ENCODE results near the gene NAA80. TPM values are rescaled to one million over a fixed set of nuclear protein-coding genes. Genes with fewer than 3 reads are reported as not detected.

The NAA80 gene
- polyA plus RNA-seq, 2 of the 4 experiments (the other 2 are of a cell fraction): 3.1 to 5.3 TPM

GRCh38 chr3:50271314-50271936 is 27.8 kb downstream of the NAA80 start:
- no peak for DNase-seq (ENCODE audit: low read depth in 1 of 2, low spot score in 1 of 2)
- WGBS (ENCODE audit: missing lambda C conversion rate): 79% methylated on average over 6 of the region's 10 CpGs
- ATAC-seq: no peak
- CTCF ChIA-PET: interaction anchor here (0.9 to 8.0 kb wide), 10 partner anchors 10 to 101 kb away, joined by 3 to 67 read pairs (median 3); no protein-coding TSS in a partner anchor
- H3K27ac ChIP-seq: peak overlapping the region in 1 of 2 experiments; percentile 94; a peak in 1 of 6 replicates
- peaks cover 55% of the 10 kb centered on the region for H3K4me1 ChIP-seq
- FAIRE-seq: no peak
- POLR2A ChIA-PET: interaction anchor here (0.6 to 2.5 kb wide), 2 partner anchors 8 to 12 kb away, joined by 4 to 10 read pairs; no protein-coding TSS in a partner anchor
- TF ChIP-seq JUNB (IDR thresholded peaks at IDR 0.05) (no peak), ZSCAN20 (CRISPR knock-in tag; IDR thresholded peaks at IDR 0.05) (no peak), PHF8 (IDR thresholded peaks at IDR 0.05; ENCODE audit: borderline replicate concordance, low read depth) (no peak), GATA3 (IDR thresholded peaks at IDR 0.05; ENCODE audit: borderline replicate concordance) (no peak), RCOR1 (IDR thresholded peaks at IDR 0.05; ENCODE audit: low read depth, low read length) (no peak), CHD4 (IDR thresholded peaks at IDR 0.05; ENCODE audit: borderline replicate concordance) (no peak), FOSB (CRISPR knock-in tag; IDR thresholded peaks at IDR 0.05) (no peak), HOXA7 (CRISPR knock-in tag; IDR thresholded peaks at IDR 0.05) (no peak), EHMT2 (IDR thresholded peaks at IDR 0.05; ENCODE audit: low read depth) (no peak), ELK1 (IDR thresholded peaks at IDR 0.05; ENCODE audit: low read depth, low read length) (no peak)
- TF ChIP-seq, protein P1, sequence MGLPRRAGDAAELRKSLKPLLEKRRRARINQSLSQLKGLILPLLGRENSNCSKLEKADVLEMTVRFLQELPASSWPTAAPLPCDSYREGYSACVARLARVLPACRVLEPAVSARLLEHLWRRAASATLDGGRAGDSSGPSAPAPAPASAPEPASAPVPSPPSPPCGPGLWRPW (IDR thresholded peaks at IDR 0.05): no peak
- H3K4me3 ChIP-seq: no peak overlapping the region
- H3K4me2 ChIP-seq: no peak overlapping the region; the same call in 2 of the 3 replicates
- H3K9me3 ChIP-seq: no peaks in the 10 kb centered on the region

GRCh38 chr3:50270422-50271224 is 28.6 kb downstream of the NAA80 start:
- TF ChIP-seq KDM1A (IDR thresholded peaks at IDR 0.05; ENCODE audit: low read depth): no peak
- TF ChIP-seq CHD4 (IDR thresholded peaks at IDR 0.05; ENCODE audit: borderline replicate concordance): no peak
- no peak for TF ChIP-seq HOXA7 (CRISPR knock-in tag; IDR thresholded peaks at IDR 0.05)
- no peak for TF ChIP-seq RARB (CRISPR knock-in tag; IDR thresholded peaks at IDR 0.05)
- no peak for TF ChIP-seq NFE2L2 (conservative IDR thresholded peaks at IDR 0.05; ENCODE audit: low read length)
- TF ChIP-seq ESRRA (IDR thresholded peaks at IDR 0.05; ENCODE audit: borderline replicate concordance, low read length): no peak
- TF ChIP-seq ZC3H11A (IDR thresholded peaks at IDR 0.05): no peak
- TF ChIP-seq JUN (IDR thresholded peaks at IDR 0.05): no peak
- no peak for TF ChIP-seq TP53 (CRISPR knock-in tag; IDR thresholded peaks at IDR 0.05)
- WGBS (ENCODE audit: missing lambda C conversion rate): 94% methylated on average over 10 of the region's 19 CpGs
- Histone ChIP-seq H3K27ac (peak overlapping the region; percentile 79 to 94), H3K4me1 (peaks cover 63% of the 10 kb centered on the region), H3K4me3 (no peak overlapping the region), H3K9me3 (no peaks in the 10 kb centered on the region), H3K4me2 (peak overlapping the region; percentile 98)
- no peak for FAIRE-seq
- CTCF ChIA-PET: interaction anchor here (1.2 to 8.0 kb wide), 6 partner anchors 9 to 150 kb away, joined by 3 to 67 read pairs (median 18); no protein-coding TSS in a partner anchor
- no peak for DNase-seq (ENCODE audit: low read depth in 1 of 2, low spot score in 1 of 2)
- POLR2A ChIA-PET: interaction anchor here (0.6 to 2.5 kb wide), 2 partner anchors 9 to 11 kb away, joined by 6 to 10 read pairs; no protein-coding TSS in a partner anchor
- ATAC-seq: no peak

GRCh38 chr3:50269977-50270413 is 29.2 kb downstream of the NAA80 start:
- WGBS (ENCODE audit: missing lambda C conversion rate): 83% methylated on average over 8 of the region's 8 CpGs
- ChIA-PET POLR2A (interaction anchor here (0.6 to 2.5 kb wide), 2 partner anchors 9 to 10 kb away, joined by 6 to 10 read pairs; no protein-coding TSS in a partner anchor), CTCF (interaction anchor here (0.9 to 7.4 kb wide), 7 partner anchors 10 to 149 kb away, joined by 3 to 60 read pairs (median 9); no protein-coding TSS in a partner anchor)
- no peak for FAIRE-seq
- no peaks in the 10 kb centered on the region for H3K9me3 ChIP-seq
- H3K4me2 ChIP-seq: peak overlapping the region; percentile 98
- TF ChIP-seq RAD21 (conservative IDR thresholded peaks at IDR 0.05 in 1 of 2, IDR thresholded peaks at IDR 0.05 in 1 of 2) (no peak), FOSL2 (IDR thresholded peaks at IDR 0.05) (no peak), FOSL2 (CRISPR knock-in tag; IDR thresholded peaks at IDR 0.05) (peak; percentile 39; the same call in 1 of the 2 replicates)
- H3K4me3 ChIP-seq: peak overlapping the region; percentile 42; the same call in 2 of the 3 replicates
- no peak for ATAC-seq
- peak overlapping the region; percentile 79 to 94 for H3K27ac ChIP-seq
- DNase-seq (ENCODE audit: low read depth in 1 of 2, low spot score in 1 of 2): peak in 1 of 2 experiments; percentile 50
- peaks cover 69% of the 10 kb centered on the region for H3K4me1 ChIP-seq

Measured in A549 (cell line).